HepG2 (cell line): Measurements from ENCODE around the gene NTM. TPM values are rescaled to one million over a fixed set of nuclear protein-coding genes. Genes with fewer than 3 reads are reported as not detected.

ENCODE experiments used
- ADNP ChIP-seq: sonication (generic); formaldehyde crosslinking; IDR thresholded peaks from 2 replicates; pipeline ENCODE4 v1.4.0; 2020; ENCODE audit warnings: missing genetic modification reagents
- HMG20B ChIP-seq: conservative IDR thresholded peaks from 2 replicates; pipeline ENCODE4 v1.6.1; 2016; ENCODE audit warnings: missing genetic modification reagents, missing compliant biosample characterization
- MZF1 ChIP-seq: sonication (generic); formaldehyde crosslinking; IDR thresholded peaks from 2 replicates; pipeline ENCODE4 v1.8.1; 2023; ENCODE audit warnings: mild to moderate bottlenecking, missing genetic modification reagents, borderline replicate concordance
- SETDB1 ChIP-seq: sonication (generic); formaldehyde crosslinking; IDR thresholded peaks from 2 replicates; pipeline ENCODE4 v1.5.1; 2020; ENCODE audit warnings: missing genetic modification reagents, mild to moderate bottlenecking, borderline replicate concordance
- ZNF577 ChIP-seq: sonication (generic); formaldehyde crosslinking; IDR thresholded peaks from 2 replicates; pipeline ENCODE4 v1.4.0; 2020; ENCODE audit warnings: mild to moderate bottlenecking, low read depth, missing genetic modification reagents, borderline replicate concordance
- ZNF660 ChIP-seq: sonication (generic); formaldehyde crosslinking; IDR thresholded peaks from 2 replicates; pipeline ENCODE4 v1.5.1; 2020; ENCODE audit warnings: mild to moderate bottlenecking, low read depth, missing genetic modification reagents, borderline replicate concordance
- polyA plus RNA-seq, 8 experiments: library from polyadenylated mRNA; depleted of rRNA in 3 of 8; stranded (reverse) in 7 of 8; unstranded in 1 of 8; fragments of >200 nt; fragmentation: Illumina TruSeq in 4 of 8; extraction: Trizol in 4 of 8; gene quantifications; 2 replicates each; pipeline versions ENCODE4 v1.2.1 to v1.2.3, GENCODE V29; 2011 to 2016; ENCODE audit warnings: low read depth in 4 of 8, missing spikeins in 1 of 8, mixed read lengths in 1 of 8; ENCODE audit not compliant: insufficient read depth in 1 of 8
- total RNA-seq, 5 experiments: library from RNA; depleted of rRNA; stranded (reverse); fragments of >200 nt; fragmentation: Illumina TruSeq; extraction: Trizol; gene quantifications; 2 replicates each; pipeline ENCODE4 v1.2.3, GENCODE V29; 2016; ENCODE audit warnings: low read depth in 1 of 5
- TF ChIP-seq, protein P1 (sequence below): sonication (generic); formaldehyde crosslinking; IDR thresholded peaks from 2 replicates; pipeline ENCODE4 v1.4.0; 2020; ENCODE audit warnings: missing genetic modification reagents, borderline replicate concordance
- TF ChIP-seq, protein P2 (sequence below): sonication (generic); formaldehyde crosslinking; IDR thresholded peaks from 2 replicates; pipeline ENCODE4 v1.4.0; 2020; ENCODE audit warnings: missing genetic modification reagents

Gene NTM
- total and polyA plus RNA-seq, 2 of the 13 experiments (the other 11 are each of a cell fraction or from before 2014, with no cell fraction given) = not detected

- TF ChIP-seq, protein P1, sequence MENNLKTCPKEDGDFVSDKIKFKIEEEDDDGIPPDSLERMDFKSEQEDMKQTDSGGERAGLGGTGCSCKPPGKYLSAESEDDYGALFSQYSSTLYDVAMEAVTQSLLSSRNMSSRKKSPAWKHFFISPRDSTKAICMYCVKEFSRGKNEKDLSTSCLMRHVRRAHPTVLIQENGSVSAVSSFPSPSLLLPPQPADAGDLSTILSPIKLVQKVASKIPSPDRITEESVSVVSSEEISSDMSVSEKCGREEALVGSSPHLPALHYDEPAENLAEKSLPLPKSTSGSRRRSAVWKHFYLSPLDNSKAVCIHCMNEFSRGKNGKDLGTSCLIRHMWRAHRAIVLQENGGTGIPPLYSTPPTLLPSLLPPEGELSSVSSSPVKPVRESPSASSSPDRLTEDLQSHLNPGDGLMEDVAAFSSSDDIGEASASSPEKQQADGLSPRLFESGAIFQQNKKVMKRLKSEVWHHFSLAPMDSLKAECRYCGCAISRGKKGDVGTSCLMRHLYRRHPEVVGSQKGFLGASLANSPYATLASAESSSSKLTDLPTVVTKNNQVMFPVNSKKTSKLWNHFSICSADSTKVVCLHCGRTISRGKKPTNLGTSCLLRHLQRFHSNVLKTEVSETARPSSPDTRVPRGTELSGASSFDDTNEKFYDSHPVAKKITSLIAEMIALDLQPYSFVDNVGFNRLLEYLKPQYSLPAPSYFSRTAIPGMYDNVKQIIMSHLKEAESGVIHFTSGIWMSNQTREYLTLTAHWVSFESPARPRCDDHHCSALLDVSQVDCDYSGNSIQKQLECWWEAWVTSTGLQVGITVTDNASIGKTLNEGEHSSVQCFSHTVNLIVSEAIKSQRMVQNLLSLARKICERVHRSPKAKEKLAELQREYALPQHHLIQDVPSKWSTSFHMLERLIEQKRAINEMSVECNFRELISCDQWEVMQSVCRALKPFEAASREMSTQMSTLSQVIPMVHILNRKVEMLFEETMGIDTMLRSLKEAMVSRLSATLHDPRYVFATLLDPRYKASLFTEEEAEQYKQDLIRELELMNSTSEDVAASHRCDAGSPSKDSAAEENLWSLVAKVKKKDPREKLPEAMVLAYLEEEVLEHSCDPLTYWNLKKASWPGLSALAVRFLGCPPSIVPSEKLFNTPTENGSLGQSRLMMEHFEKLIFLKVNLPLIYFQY (CRISPR knock-in tag) = no peak
- TF ChIP-seq, protein P2, sequence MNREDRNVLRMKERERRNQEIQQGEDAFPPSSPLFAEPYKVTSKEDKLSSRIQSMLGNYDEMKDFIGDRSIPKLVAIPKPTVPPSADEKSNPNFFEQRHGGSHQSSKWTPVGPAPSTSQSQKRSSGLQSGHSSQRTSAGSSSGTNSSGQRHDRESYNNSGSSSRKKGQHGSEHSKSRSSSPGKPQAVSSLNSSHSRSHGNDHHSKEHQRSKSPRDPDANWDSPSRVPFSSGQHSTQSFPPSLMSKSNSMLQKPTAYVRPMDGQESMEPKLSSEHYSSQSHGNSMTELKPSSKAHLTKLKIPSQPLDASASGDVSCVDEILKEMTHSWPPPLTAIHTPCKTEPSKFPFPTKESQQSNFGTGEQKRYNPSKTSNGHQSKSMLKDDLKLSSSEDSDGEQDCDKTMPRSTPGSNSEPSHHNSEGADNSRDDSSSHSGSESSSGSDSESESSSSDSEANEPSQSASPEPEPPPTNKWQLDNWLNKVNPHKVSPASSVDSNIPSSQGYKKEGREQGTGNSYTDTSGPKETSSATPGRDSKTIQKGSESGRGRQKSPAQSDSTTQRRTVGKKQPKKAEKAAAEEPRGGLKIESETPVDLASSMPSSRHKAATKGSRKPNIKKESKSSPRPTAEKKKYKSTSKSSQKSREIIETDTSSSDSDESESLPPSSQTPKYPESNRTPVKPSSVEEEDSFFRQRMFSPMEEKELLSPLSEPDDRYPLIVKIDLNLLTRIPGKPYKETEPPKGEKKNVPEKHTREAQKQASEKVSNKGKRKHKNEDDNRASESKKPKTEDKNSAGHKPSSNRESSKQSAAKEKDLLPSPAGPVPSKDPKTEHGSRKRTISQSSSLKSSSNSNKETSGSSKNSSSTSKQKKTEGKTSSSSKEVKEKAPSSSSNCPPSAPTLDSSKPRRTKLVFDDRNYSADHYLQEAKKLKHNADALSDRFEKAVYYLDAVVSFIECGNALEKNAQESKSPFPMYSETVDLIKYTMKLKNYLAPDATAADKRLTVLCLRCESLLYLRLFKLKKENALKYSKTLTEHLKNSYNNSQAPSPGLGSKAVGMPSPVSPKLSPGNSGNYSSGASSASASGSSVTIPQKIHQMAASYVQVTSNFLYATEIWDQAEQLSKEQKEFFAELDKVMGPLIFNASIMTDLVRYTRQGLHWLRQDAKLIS (CRISPR knock-in tag) = no peak
- TF ChIP-seq ADNP (CRISPR knock-in tag) = no peak
- no peak for TF ChIP-seq MZF1
- TF ChIP-seq SETDB1 (CRISPR knock-in tag) = no peak
- no peak for TF ChIP-seq ZNF660 (CRISPR knock-in tag)
- TF ChIP-seq HMG20B (CRISPR knock-in tag) = no peak
- TF ChIP-seq ZNF577 (CRISPR knock-in tag) = no peak
Observed at GRCh38 chr11:131538322-131538721, 167.9 kb downstream of the NTM start (continued).
